Bronchial epithelial cell (primary cell): ENCODE results near the gene CSNK1G3. TPM values are rescaled to one million over a fixed set of nuclear protein-coding genes. Genes with fewer than 3 reads are reported as not detected.

ENCODE experiments used
- DNase-seq: peaks from one replicate; pipeline ENCODE4 v3.0.0-alpha.2; 2010; ENCODE audit warnings: low read depth
- FAIRE-seq: peaks from 2 replicates; lab custom pipeline; 2011; peaks lifted over from hg19 to GRCh38; lab: Jason Lieb, UNC
- H3K27me3 ChIP-seq: 2 replicates; pipeline ENCODE4 v1.5.1; 2011; ENCODE audit warnings: low read length; ENCODE audit not compliant: control insufficient read depth, insufficient read depth
- H3K36me3 ChIP-seq: 2 replicates; pipeline ENCODE4 v1.5.1; 2011; ENCODE audit warnings: low read length; ENCODE audit not compliant: control insufficient read depth, insufficient read depth
- H3K4me3 ChIP-seq: 2 replicates; pipeline ENCODE4 v1.5.1; 2011; ENCODE audit warnings: mild to moderate bottlenecking, low read depth, low read length, control low read depth
- CTCF ChIP-seq: IDR thresholded peaks from 2 replicates; pipeline ENCODE4 v1.5.1; 2011; ENCODE audit warnings: mild to moderate bottlenecking, moderate library complexity, low read length, control low read depth, inconsistent platforms; ENCODE audit not compliant: insufficient read depth, severe bottlenecking
- total RNA-seq: library from RNA; depleted of rRNA; stranded (reverse); fragments of >200 nt; gene quantifications from 2 replicates; pipeline ENCODE4 v1.2.1, GENCODE V29; 2014

The CSNK1G3 gene
- total RNA-seq, 1 donor from 2014 or later, result 50.0 TPM

GRCh38 chr5:123538670-123539459, 26.9 kb downstream of the CSNK1G3 start:
- no peaks in the 10 kb centered on the region for H3K36me3 ChIP-seq
- no peak overlapping the region for H3K4me3 ChIP-seq
- no peaks in the 10 kb centered on the region for H3K27me3 ChIP-seq
- no peak for FAIRE-seq
- no peak for DNase-seq
- TF ChIP-seq CTCF, result no peak

DNA sequence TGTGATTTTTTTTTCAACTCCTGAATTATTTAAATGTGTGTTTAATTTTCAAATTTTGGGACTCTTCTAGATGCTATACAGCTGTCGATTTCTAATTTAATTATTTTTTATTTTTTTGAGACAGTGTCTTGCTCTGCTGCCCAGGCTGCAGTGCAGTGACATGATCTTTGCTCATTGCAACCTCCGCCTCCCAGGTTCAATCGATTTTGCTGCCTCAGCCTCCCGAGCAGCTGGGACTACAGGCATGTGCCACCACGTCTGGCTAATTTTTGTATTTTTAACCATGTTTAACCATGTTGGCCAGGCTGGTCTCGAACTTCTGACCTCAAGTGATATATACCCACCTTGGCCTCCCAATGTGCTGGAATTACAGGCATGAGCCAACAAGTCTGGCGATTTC, 28.6 kb downstream of the CSNK1G3 start:
- no peak for DNase-seq

DNA sequence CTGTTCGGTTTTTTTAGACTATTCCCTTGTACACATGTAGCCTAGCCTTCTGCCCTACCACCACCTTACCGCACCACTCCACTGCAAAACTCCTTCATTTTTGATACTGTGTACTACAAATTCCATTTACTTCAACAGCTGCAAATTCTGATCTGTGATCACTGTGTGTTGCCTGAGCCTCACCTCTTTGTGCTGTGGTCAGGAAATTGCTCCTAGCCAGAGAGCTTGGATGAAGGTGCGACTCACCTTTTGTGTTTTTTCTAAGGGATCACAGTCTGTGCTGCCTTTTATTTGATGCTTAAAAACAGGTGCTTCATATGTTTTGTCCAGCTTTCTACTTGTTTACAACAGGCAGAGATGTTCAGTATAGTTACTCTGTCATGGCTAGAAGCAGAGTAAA, 31.5 kb downstream of the CSNK1G3 start:
- TF ChIP-seq CTCF, result no peak
- DNase-seq (peak; percentile 42), FAIRE-seq (peak; percentile 18)
- Histone ChIP-seq H3K27me3 (no peaks in the 10 kb centered on the region), H3K36me3 (no peaks in the 10 kb centered on the region), H3K4me3 (no peak overlapping the region)

More for the DNA sequence above, 28.6 kb downstream of the CSNK1G3 start:
- TF ChIP-seq CTCF, result no peak
- Histone ChIP-seq H3K36me3 (no peaks in the 10 kb centered on the region), H3K27me3 (no peaks in the 10 kb centered on the region), H3K4me3 (no peak overlapping the region)
- no peak for FAIRE-seq

DNA sequence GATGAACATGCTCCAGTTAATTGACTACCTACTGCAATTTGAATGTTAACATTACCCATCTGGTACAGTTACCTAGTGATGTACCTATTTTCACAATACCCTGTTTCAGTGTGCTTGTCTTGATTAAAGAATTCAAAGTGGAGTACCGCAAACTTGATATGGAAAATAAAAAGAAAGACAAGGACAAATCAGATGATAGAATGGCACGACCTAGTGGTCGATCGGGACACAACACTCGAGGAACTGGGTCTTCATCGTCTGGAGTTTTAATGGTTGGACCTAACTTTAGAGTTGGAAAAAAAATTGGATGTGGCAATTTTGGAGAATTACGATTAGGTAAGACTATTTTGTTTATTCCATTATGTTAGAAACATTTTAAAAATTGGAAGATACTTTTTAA, 33.5 kb downstream of the CSNK1G3 start:
- TF ChIP-seq CTCF, result peak; percentile 3
- H3K4me3 ChIP-seq, result no peak overlapping the region
- no peaks in the 10 kb centered on the region for H3K36me3 ChIP-seq
- no peak for FAIRE-seq
- DNase-seq, result no peak
- no peaks in the 10 kb centered on the region for H3K27me3 ChIP-seq

- DNase-seq (no peak), FAIRE-seq (no peak)
- Histone ChIP-seq H3K4me3 (no peak overlapping the region), H3K27me3 (no peaks in the 10 kb centered on the region), H3K36me3 (no peaks in the 10 kb centered on the region)
- TF ChIP-seq CTCF, result no peak
These were observed 34.7 kb downstream of the CSNK1G3 start for GRCh38 chr5:123546657-123547056.
